Adrenal gland (tissue), 5 donors: Measurements from ENCODE around the gene ANK3.

Experiments used
- POLR2A ChIP-seq, 2 donors: fragments of 450-650 bp; IDR thresholded peaks; one replicate each; pipeline ENCODE4 v1.6.1; 2017; ENCODE audit warnings: antibody characterized with exemption in 2 of 2, mild to moderate bottlenecking in 2 of 2, moderate library complexity in 1 of 2
- TF ChIP-seq, protein P1 (sequence below), 6 experiments: fragments of 450-650 bp in 4 of 6; fragments of 200-600 bp in 2 of 6; sonication (generic) in 1 of 6; IDR thresholded peaks; 1 replicate in 5 of 6; 2 replicates in 1 of 6; pipeline versions ENCODE4 v1.5.1 to v1.8.0; 2016 to 2021; ENCODE audit warnings: antibody characterized with exemption in 6 of 6, mild to moderate bottlenecking in 2 of 6, moderate library complexity in 1 of 6
- donor health status: DM: no; HTN: no; CAD: no.

DNA sequence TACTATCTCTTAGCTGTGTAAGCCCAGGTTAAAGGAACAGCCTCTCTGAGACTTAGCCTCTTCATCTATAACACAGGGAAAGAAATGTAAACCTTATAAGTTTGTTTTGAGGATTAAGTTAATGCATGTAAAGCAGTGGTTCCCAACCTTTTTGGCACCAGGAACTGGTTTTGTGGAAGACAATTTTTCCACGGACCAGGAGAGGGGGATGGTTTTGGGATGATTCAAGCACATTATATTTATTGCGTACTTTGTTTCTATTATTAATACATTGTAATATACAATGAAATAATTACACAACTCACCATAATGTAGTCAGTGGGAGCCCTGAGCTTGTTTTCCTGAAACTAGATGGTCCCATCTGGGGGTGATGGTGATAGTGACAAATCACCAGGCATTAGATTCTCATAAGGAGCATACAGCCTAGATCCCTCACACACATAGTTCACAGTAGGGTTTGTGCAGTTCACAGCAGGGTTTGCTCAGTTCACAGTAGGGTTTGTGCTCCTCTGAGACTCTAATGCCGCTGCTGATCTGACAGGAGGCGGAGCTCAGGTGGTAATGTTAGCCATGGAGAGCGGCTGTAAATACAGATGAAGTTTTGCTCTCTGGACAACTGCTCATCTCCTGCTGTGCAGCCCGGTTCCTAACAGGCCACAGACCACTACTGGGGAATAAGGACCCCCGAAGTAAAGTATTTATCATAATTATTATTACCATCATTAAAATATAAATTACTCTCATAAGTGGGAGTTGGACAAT lies 41.3 kb upstream of the ANK3 start:
- TF ChIP-seq, protein P1, sequence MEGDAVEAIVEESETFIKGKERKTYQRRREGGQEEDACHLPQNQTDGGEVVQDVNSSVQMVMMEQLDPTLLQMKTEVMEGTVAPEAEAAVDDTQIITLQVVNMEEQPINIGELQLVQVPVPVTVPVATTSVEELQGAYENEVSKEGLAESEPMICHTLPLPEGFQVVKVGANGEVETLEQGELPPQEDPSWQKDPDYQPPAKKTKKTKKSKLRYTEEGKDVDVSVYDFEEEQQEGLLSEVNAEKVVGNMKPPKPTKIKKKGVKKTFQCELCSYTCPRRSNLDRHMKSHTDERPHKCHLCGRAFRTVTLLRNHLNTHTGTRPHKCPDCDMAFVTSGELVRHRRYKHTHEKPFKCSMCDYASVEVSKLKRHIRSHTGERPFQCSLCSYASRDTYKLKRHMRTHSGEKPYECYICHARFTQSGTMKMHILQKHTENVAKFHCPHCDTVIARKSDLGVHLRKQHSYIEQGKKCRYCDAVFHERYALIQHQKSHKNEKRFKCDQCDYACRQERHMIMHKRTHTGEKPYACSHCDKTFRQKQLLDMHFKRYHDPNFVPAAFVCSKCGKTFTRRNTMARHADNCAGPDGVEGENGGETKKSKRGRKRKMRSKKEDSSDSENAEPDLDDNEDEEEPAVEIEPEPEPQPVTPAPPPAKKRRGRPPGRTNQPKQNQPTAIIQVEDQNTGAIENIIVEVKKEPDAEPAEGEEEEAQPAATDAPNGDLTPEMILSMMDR (IDR thresholded peaks at IDR 0.05): no peak
- no peak for TF ChIP-seq POLR2A (IDR thresholded peaks at IDR 0.05)
